PFSK-1 (cell line): ENCODE data around the gene RNF4.

ENCODE experiments used
- FOXP2 ChIP-seq: optimal IDR thresholded peaks from 2 replicates; pipeline ENCODE3; 2011; ENCODE audit warnings: borderline replicate concordance, control low read depth, inconsistent platforms; ENCODE audit not compliant: insufficient read depth; ENCODE audit errors: extremely low read length, extremely low read depth
- POLR2AphosphoS5 ChIP-seq: IDR thresholded peaks from 2 replicates; pipeline ENCODE4 v1.6.1; 2012; ENCODE audit warnings: low read depth, mild to moderate bottlenecking, control low read depth, low read length, moderate library complexity
- REST ChIP-seq, 2 experiments: IDR thresholded peaks; 2 replicates each; pipeline versions ENCODE4 v1.6.1 to v1.8.0; 2011 to 2012; ENCODE audit warnings: low read depth in 2 of 2, low read length in 2 of 2, control low read depth in 1 of 2, inconsistent platforms in 1 of 2, mild to moderate bottlenecking in 1 of 2, moderate library complexity in 1 of 2; ENCODE audit not compliant: insufficient read depth in 1 of 2
- SIN3A ChIP-seq: IDR thresholded peaks from 2 replicates; pipeline ENCODE4 v1.6.1; 2012; ENCODE audit warnings: mild to moderate bottlenecking, low read length, moderate library complexity, borderline replicate concordance; ENCODE audit not compliant: insufficient read depth
- TAF1 ChIP-seq: IDR thresholded peaks from 2 replicates; pipeline ENCODE4 v1.6.1; 2012; ENCODE audit warnings: low read length, control low read depth, borderline replicate concordance; ENCODE audit not compliant: insufficient read depth

RNF4 gene

DNA sequence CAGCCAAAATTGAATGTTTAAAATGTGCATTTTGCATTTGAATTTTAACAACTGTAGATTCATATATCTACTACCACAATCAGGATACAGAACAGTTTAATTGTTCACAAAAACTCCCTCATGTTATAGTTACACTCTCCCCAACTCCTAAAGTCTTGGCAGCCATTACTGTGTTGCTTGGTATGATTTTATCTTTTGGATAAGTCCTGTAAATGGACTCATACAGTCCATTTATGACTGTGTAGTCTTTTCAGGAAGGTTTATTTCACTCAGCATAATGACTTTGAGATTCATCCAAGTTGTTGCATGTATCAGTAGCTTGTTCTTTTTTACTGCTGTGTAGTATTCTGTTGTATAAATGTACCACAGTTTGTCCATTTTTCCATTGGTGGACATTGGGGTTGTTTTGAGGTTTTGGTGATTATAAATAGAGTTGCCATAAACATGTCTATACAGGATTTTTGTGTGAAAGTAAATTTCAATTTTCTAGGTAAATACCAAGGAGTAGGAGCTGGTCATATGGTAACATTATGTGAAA is 77.4 kb downstream of the RNF4 start:
- TF ChIP-seq POLR2AphosphoS5 (no peak), SIN3A (no peak), TAF1 (no peak), REST (IDR thresholded peaks at IDR 0.05; ENCODE audit: insufficient read depth in 1 of 2, low read depth in 2 of 2, low read length in 2 of 2) (no peak), FOXP2 (no peak)

DNA sequence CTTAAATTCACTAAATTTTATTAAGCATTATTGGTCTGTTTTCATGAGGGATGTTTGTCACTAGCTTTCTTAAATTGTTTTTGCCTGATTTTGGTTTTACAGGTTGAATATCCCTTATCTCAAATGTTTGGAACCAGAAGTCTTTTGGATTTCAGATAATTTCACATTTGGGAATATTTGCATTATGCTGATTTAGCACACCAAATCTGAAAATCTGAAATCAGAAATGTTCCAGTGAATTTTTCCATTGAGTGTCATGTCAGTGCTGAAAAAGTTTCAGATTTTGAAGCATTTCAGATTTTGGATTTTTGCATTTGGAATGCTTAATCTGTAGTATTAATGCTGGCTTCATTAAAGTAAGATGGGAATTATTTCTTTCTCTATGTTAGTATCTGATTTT is 82.2 kb downstream of the RNF4 start:
- TF ChIP-seq TAF1 (no peak), REST (IDR thresholded peaks at IDR 0.05; ENCODE audit: insufficient read depth in 1 of 2, low read depth in 2 of 2, low read length in 2 of 2) (no peak), FOXP2 (no peak)

DNA sequence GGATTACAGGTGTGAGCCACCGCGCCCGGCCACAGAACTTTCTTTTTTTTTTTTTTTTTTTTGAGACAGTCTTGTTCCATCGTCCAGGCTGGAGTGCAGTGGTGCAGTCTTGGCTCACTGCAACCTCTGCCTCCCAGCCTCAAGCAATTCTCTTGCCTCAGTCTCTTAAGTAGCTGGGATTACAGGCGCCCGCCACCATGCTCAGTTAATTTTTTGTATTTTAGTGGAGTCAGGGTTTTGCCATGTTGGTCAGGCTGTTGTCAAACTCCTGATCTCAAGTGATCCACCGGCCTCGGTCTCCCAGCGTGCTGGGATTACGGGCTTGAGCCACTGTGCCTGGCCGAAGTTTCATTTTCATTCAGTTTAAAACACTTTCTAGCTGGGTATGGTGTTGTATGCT is 83.9 kb downstream of the RNF4 start:
- TF ChIP-seq SIN3A (no peak), POLR2AphosphoS5 (no peak), TAF1 (no peak)

GRCh38 chr4:2558301-2558700 is 89.4 kb downstream of the RNF4 start:
- TF ChIP-seq SIN3A (no peak), TAF1 (no peak)

DNA sequence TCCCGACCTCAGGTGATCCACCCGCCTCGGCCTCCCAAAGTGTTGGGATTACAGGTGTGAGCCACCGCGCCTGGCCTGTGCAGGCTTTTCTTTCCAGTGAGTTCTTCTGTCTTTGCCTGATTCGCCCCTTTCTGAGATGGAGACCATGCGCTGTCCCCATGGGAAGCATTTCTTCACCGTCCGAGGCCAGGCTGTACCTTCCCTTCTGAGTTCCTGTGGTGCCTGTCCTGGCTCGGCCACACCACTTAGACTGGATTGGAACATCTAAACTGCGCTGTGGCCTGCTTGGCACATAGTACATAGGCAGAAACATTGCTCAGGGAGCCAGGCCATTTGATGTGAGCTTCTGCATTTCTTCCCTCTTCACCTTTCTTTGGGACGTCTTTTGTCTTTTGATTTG is 91.3 kb downstream of the RNF4 start:
- TF ChIP-seq FOXP2 (no peak), POLR2AphosphoS5 (no peak), REST (IDR thresholded peaks at IDR 0.05; ENCODE audit: insufficient read depth in 1 of 2, low read depth in 2 of 2, low read length in 2 of 2) (no peak), SIN3A (no peak), TAF1 (no peak)
